ENCODE results near the gene KCNMA1. TPM values are rescaled to one million over a fixed set of nuclear protein-coding genes. Genes with fewer than 3 reads are reported as not detected.

Gene KCNMA1
- total RNA-seq, 1 donor: 77.8 TPM

- no peak overlapping the region for H3K4me3 ChIP-seq (ENCODE audit: insufficient read depth, low read length)
- H3K79me2 ChIP-seq (ENCODE audit: insufficient read depth, low read length): no peaks in the 10 kb centered on the region
- H3K4me1 ChIP-seq (ENCODE audit: insufficient read depth, low read length): peaks cover 9% of the 10 kb centered on the region
- no peak overlapping the region for H3K4me2 ChIP-seq (ENCODE audit: insufficient read depth, low read length)
- H3K36me3 ChIP-seq (ENCODE audit: insufficient read depth, low read length): no peaks in the 10 kb centered on the region
- H4K20me1 ChIP-seq (ENCODE audit: insufficient read depth, low read length): no peaks in the 10 kb centered on the region
- no peak for TF ChIP-seq CTCF (IDR thresholded peaks at IDR 0.05; ENCODE audit: extremely low read depth, low read depth, low read length)
- H3K27ac ChIP-seq (ENCODE audit: low read depth, low read length): no peak overlapping the region
- H2AFZ ChIP-seq (ENCODE audit: low read length): no peak overlapping the region
- DNase-seq (ENCODE audit: insufficient read length, low spot score, missing footprints): no peak
- no peaks in the 10 kb centered on the region for H3K27me3 ChIP-seq (ENCODE audit: insufficient read depth, low read length)
- no peaks in the 10 kb centered on the region for H3K9me3 ChIP-seq (ENCODE audit: low read depth, low read length)
Measured at GRCh38 chr10:77406764-77407430, 230.7 kb downstream of the KCNMA1 start.

- H3K36me3 ChIP-seq (ENCODE audit: insufficient read depth, low read length): no peaks in the 10 kb centered on the region
- H3K27me3 ChIP-seq (ENCODE audit: insufficient read depth, low read length): no peaks in the 10 kb centered on the region
- H3K79me2 ChIP-seq (ENCODE audit: insufficient read depth, low read length): no peaks in the 10 kb centered on the region
- H3K4me3 ChIP-seq (ENCODE audit: insufficient read depth, low read length): no peak overlapping the region
- no peak for DNase-seq (ENCODE audit: insufficient read length, low spot score, missing footprints)
- H3K27ac ChIP-seq (ENCODE audit: low read depth, low read length): no peak overlapping the region
- H3K4me1 ChIP-seq (ENCODE audit: insufficient read depth, low read length): peaks cover 9% of the 10 kb centered on the region
- H4K20me1 ChIP-seq (ENCODE audit: insufficient read depth, low read length): no peaks in the 10 kb centered on the region
- H3K9me3 ChIP-seq (ENCODE audit: low read depth, low read length): no peaks in the 10 kb centered on the region
- H2AFZ ChIP-seq (ENCODE audit: low read length): no peak overlapping the region
- no peak for TF ChIP-seq CTCF (IDR thresholded peaks at IDR 0.05; ENCODE audit: extremely low read depth, low read depth, low read length)
- no peak overlapping the region for H3K4me2 ChIP-seq (ENCODE audit: insufficient read depth, low read length)
Measured at GRCh38 chr10:77405771-77406241, 231.8 kb downstream of the KCNMA1 start.

GRCh38 chr10:77404810-77405209 lies 232.8 kb downstream of the KCNMA1 start:
- DNase-seq (ENCODE audit: insufficient read length, low spot score, missing footprints): no peak
- H3K4me1 ChIP-seq (ENCODE audit: insufficient read depth, low read length): peaks cover 9% of the 10 kb centered on the region
- no peak overlapping the region for H3K4me3 ChIP-seq (ENCODE audit: insufficient read depth, low read length)
- H3K9me3 ChIP-seq (ENCODE audit: low read depth, low read length): no peaks in the 10 kb centered on the region
- H3K4me2 ChIP-seq (ENCODE audit: insufficient read depth, low read length): no peak overlapping the region
- H3K27me3 ChIP-seq (ENCODE audit: insufficient read depth, low read length): no peaks in the 10 kb centered on the region
- H3K36me3 ChIP-seq (ENCODE audit: insufficient read depth, low read length): no peaks in the 10 kb centered on the region
- TF ChIP-seq CTCF (IDR thresholded peaks at IDR 0.05; ENCODE audit: extremely low read depth, low read depth, low read length): no peak
- no peaks in the 10 kb centered on the region for H4K20me1 ChIP-seq (ENCODE audit: insufficient read depth, low read length)
- H2AFZ ChIP-seq (ENCODE audit: low read length): no peak overlapping the region
- H3K27ac ChIP-seq (ENCODE audit: low read depth, low read length): no peak overlapping the region
- H3K79me2 ChIP-seq (ENCODE audit: insufficient read depth, low read length): no peaks in the 10 kb centered on the region

GRCh38 chr10:77403761-77404160 lies 233.8 kb downstream of the KCNMA1 start:
- no peak for DNase-seq (ENCODE audit: insufficient read length, low spot score, missing footprints)
- Histone ChIP-seq H2AFZ (ENCODE audit: low read length) (no peak overlapping the region), H3K36me3 (ENCODE audit: insufficient read depth, low read length) (no peaks in the 10 kb centered on the region), H3K4me3 (ENCODE audit: insufficient read depth, low read length) (no peak overlapping the region), H3K27me3 (ENCODE audit: insufficient read depth, low read length) (no peaks in the 10 kb centered on the region), H3K9me3 (ENCODE audit: low read depth, low read length) (no peaks in the 10 kb centered on the region), H3K79me2 (ENCODE audit: insufficient read depth, low read length) (no peaks in the 10 kb centered on the region), H3K4me1 (ENCODE audit: insufficient read depth, low read length) (peaks cover 13% of the 10 kb centered on the region), H4K20me1 (ENCODE audit: insufficient read depth, low read length) (no peaks in the 10 kb centered on the region), H3K27ac (ENCODE audit: low read depth, low read length) (no peak overlapping the region), H3K4me2 (ENCODE audit: insufficient read depth, low read length) (no peak overlapping the region)
- TF ChIP-seq CTCF (IDR thresholded peaks at IDR 0.05; ENCODE audit: extremely low read depth, low read depth, low read length): no peak

Measured in osteoblast (primary cell).